Central memory CD4-positive, alpha-beta T cell (primary cell): ENCODE measurements around the gene LIF.

Experiments used
- DNase-seq: peaks from one replicate; pipeline ENCODE4 v3.0.0; 2022
- total RNA-seq, 3 experiments: gene quantifications; one replicate each; lab custom pipeline; 2026; lab: John Stamatoyannopoulos, UW

The LIF gene
- total RNA-seq = 0.71 to 829 (median 2.1) reads per million in 3 experiments

DNA sequence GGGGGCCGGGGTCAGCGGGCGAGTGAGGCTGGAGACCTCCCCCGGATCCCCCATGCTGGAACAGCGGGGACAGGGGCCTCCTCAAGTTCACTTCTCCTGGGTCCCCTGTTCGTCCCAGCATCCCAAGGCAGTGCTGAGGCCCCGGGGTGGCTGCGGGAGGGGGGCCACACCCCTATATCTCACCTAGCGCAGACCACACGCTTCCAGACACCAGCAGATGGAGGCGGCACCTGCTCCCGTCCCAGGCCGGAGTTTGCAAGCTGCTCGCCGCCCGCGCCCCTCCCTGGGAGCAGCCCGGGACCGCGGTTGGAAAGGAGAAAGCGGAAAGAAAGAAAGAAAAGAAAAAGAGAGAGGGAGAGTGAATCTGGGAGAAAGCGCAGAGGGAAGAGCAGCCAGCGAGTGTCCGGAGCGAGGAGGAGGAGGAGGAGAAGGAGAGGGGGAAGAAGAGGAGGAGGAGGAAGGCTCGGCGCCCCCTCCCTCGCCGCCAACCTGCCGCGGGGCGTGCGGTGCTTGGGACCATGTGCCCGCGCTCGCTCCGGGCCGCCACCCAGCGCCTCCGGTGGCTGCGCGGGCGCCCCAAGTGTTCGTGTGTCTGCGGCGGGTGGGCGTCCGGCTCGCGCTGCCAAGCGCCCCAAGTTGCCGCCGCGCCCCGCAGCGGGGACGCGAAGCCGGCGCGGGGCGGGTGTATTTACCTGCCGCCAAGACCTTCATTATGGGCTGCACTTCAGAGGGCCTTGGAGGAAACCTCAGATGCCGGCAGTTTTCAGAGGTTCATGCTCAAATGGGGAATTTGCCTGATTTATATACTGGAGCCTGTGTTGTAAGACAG lies at the start of gene LIF:
LIF (minus strand) TSS at position 775 of the 829 bp plus-strand sequence; CDS start at position 711, 64 bp downstream.
- peak; percentile 48 for DNase-seq

DNA sequence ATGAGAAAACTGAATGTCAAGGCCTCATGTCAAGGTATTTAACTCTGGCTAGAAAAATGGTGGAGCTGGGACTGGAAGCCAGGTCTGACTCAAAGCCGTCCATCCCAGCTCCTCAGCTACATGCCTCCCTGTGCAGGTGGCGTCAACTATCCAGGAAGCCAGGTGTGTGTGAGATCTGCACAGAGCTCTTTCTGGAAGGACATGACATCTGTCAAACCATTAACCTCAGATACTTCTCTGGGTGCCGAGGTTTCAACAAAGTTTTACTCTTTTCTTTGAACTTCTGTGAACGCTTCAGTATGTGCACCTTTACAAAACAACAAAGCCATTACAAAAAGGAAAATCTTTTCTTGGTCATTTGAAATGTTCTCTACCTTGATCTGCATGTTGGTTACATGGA lies 49.8 kb upstream of the LIF start:
- no peak for DNase-seq

DNA sequence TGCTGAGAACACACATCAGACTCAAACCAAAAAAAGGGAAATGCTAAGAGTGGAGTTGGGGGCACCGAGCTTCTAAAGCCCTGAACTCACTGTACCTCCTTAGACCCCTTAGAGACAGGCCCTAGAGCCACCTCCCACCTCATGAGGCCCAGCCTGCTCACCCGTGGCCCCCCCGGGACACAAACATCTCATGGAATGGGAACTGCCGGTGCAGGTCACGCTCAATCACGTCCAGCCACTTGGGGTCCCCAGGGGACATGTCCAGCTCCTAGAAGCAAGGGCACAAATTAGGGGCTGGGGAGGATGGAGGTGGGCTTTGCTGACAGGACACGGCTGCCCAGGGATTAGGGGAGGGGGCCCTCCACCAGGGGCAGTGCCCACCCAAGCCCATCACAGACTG lies 49.0 kb upstream of the LIF start:
- DNase-seq = no peak

GRCh38 chr22:30294830-30295229 lies 48.3 kb upstream of the LIF start:
- no peak for DNase-seq

GRCh38 chr22:30294066-30294465 lies 47.5 kb upstream of the LIF start:
- no peak for DNase-seq

DNA sequence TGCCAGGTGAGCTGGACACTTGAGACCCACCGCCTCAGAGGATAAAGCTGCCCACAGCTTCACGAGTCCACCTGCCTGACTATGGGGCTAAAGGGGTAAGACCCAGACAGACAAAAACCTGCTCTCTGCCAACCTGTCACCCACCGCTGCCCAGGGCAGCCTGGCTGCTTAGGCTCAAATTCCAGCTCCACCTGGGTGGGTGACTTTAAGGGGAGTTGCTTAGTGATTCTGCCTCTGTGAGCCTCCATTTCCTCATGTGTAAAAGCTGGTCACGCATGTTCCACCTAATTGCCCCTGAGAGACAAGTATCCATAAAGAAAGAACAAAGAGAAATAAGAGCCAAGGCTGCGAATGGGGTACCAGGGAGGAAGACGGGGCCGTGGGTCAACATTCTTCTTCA lies 46.5 kb upstream of the LIF start:
- no peak for DNase-seq

DNA sequence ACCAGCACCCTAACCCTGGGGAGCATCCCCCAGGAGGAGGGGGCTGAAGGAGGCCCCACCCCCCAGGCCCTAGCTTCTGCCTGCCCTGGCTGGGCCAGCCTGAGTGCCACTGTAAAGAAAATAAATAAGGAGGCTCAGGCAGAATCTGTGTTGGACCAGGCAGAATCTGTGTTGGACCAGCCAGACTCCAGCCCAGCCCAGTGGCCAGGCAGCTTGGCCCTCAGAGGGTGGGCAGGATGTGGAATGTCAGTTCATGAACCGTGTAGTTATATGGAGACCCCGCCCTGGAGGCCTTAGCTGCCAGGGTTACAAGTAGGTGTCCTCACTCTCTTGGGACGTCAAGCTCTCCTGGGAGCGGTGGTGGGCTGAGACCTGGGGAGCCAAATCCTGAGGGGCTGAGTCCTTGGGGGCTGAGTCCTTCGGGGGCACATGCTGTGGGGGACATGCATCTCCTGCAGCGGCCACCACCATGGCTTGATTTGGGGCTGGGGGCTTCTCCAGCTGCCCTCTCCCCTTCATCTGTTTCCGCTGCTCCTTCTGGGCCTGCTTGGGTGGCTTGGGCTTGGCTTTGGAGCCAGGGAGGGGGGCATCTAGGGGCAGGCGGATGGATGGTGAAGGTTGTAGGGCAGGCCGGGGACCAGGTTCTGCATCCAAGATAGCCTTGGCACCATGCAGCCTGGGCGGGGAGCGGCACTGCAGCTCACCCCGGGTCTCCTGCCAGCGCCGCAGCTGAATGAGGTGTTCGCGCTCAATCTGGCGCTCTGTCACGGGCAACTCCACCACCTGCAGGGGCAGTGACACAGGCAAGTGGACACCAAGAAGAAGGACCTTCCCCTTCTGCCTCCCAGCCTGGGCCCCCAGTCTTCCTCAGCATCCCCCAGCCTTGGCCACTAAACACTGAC lies 45.8 kb upstream of the LIF start:
- no peak for DNase-seq

- no peak for DNase-seq
These were observed 44.7 kb upstream of the LIF start for GRCh38 chr22:30291058-30291892.

DNA sequence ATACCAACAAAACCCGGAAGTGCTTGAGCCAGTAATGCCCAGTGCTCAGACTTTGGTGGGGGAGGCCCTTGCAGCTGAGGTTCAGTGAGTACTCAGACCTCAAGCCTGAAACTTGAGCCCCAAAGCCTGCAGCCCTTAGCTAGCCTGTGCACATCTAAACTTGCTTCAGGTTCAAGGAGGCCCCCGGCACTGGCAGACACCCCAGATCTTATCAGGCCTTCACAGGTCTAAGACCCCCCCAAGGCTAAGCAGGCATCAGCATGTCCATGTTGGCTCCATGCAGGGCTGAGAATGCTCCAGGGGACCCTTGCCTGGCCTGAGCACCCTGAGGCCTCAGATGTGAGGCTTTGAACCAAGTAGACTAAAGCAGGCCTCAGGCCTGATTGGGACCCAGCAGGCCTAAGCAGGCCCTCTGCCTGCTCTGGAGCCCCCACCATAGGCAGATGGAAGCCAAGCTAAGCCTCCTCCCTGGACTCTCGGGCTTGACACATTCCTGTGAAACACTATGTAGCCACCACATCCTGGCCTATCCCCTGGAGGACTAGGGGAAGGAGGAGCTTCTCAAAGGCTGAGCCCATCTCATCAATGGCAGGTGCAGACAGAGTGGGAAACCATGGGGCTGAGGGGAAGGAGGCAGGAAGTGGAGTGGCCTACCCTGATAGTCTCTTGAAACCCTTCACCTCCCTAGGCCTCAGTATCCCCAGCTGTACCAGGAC lies 43.9 kb upstream of the LIF start:
- DNase-seq = no peak

GRCh38 chr22:30289980-30290313 lies 43.4 kb upstream of the LIF start:
- DNase-seq = no peak

DNA sequence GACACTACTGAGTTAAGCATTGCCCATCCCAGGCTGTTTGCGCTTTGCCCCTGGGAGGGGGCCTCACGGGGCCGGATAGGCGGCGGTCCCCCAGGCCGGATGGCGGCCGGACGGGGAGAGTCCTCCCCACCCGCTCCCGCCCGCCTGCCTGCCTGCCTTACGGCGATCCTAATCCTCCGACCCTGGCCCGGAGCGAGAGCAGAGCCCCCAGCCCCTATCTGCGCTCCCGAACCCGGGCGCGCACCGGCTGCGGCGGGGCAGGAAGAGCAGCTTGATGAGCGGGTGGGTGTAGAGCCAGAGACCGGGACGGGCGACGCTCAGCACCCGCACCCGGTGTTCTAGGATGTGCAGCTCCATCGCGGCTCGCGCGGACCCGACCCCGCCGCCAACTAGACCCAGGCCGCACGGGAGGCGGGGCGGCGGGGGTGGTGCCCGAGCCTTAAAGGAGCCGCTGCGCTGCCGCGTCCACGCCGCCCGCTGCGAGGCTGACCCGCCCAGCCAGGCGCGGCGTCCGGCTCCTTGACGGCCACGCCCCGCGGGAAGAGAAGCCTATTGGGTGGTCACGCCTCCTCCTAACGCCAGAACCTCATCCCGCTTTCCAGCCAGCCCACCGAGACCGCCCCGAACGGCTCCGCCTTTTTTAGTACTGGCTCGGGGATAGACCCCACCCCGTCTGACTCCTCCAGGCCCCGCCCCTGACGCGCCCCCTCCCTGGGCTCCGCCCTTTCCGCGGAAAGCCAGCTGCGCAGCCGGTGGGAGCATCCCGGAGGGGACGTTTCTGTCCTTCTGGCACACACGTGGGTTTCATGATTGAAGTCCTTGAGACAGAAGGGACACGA lies 42.8 kb upstream of the LIF start, which contains the start of gene CASTOR1:
CASTOR1 (minus strand) TSS at position 365 of the 839 bp plus-strand sequence; CDS start at position 357, 8 bp downstream.
- DNase-seq = peak; percentile 80

DNA sequence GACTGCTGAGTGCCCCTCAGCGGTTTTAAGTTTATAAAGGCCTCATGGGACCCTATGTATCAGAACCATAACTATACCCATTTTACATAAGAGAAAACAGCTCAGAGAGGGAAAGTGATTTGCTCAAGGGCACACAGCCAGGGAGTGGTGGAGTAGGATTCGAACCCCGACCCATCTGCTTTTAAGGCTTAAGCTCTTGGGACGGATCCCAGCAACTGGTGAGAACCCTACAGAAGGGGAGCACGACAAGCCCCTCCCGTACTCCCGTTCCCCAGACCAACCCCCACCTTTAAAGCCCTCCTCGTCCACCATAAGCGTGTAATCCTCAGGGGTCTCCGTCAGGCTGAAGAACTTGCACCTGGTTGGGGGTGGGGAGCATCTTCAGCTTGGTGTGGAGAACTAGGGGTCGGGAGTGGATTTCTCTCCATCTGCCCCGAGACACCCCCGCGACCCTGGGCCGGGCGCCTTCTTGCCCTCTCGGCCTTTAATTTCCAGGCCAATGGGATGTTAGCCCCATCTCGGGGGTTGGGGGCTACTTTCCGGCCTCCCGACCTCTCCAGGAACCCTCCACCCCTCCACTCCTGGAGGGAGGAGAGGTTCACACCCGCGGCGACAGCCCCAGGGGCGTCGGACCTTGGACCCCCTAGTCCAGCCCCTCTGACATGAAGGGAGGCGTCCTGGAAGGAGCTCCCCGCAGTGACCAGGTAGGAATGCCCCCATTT lies 42.0 kb upstream of the LIF start:
- DNase-seq = no peak

DNA sequence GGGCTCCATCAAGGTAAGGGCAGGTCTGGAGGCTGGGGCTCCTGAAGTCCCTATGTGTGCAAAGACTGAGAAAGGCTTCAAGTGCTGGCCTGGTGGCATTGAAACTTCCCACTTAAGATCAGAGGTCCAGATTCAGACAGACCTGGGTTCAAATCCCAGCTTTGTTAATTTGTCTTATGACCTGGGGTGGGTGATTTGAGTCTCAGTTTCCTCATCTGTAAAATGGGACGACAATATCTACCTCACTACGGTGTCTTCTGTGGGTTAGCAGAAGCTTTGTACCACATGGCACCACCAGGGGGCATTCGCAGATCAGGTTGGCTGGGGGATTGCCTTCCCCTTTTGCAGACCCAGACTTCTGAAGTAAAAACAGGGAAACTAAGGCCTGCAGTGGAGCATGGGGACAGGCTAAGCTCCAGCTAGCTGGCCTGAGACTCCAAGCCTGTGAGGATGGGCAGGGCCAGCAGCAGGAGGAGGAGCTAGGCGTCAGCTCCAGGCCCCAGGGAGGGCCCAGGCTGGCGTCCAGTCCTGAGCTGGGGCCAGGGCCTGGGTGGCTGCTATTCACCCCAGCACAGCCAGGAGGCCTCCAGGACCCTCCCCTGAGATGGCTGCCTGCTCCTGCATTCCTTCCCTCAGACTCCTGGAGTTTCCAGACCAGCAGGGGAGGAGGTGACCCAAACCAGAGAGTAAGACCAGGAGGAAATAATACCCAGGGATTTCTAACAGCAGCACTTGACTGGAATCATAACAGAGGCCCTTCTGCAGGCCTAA lies 41.3 kb upstream of the LIF start:
- DNase-seq = peak; percentile 83

GRCh38 chr22:30286813-30287647 lies 40.5 kb upstream of the LIF start:
- DNase-seq = peak; percentile 80

DNA sequence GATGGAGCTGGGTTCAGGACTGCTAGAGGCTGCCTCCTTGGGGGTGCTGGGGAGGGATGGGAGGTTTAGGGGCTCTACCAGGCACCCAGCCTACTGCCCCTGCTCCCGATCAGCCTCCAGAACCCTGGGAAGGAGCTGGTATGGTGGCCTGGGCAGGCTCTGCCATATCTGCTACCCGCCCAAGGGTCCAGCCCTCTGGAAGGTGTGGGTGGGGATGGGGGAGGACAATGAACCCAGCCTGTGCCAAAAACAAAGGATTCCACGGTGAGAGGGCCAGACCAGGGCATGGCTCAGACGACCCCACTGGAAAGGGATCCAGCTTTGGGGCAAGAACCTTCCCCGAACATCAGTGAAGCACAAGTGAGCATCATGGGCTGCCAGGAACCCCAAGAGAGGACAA lies 39.8 kb upstream of the LIF start:
- no peak for DNase-seq

- DNase-seq = no peak
These were observed 39.3 kb upstream of the LIF start for GRCh38 chr22:30285846-30286200.

DNA sequence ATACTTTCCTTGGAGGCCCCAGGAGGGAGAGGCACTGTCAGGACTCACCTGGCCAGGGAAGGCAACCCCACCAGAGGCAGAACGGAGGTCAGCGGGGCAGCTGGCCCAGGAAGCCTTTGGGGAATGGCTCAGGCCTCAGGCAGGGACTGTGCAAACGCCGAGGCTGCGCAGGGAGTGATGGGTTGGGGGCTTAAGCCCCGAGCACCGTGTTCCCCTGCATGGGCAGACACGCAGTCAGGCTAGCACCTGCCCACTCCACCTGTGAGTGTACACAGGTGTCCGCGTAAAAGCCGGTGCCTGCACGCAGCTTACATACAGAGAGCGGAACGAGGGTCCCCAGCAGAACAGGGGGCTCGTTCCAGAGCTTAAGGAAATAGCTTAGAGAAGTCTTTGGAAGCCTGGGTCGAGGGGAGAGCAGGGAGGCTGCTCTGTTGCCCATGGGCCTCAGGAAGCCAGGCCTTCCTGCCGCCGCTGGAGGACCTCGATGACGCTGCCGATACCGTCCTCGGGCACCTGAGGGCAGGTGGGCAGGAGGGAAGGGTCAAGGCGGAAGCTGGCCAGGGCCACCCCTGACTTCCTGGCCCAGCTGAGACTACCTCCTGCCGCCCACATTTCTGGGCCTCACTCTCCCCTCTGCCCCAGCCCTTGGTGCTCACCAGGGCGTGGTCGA lies 38.8 kb upstream of the LIF start:
- no peak for DNase-seq

DNA sequence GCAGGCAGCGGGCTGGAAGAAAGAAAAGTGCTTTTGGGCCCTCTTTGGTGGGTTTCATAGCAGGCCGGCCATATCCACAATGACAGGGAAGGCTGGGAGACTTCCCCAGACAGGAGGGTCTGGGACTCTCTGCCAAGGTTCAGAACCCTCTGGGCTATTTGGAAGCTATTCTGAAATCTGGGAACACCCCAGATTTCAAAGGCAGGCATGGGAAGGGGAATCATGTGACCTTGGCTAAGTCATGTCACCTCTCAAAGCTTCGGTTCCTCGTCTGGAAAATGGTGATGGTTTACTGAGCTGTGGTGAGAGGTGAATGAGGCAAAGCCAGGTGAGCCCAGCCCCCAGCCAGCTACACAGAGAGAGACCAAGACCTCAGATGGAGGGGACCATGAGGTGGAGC lies 38.1 kb upstream of the LIF start:
- DNase-seq = no peak
